ENCODE results near the gene DOCK1.

The DOCK1 gene

GRCh38 chr10:127227027-127227426 is 321.8 kb downstream of the DOCK1 start:
- H3K4me1 ChIP-seq (ENCODE audit: control insufficient read depth, insufficient read depth, low read length) = no peaks in the 10 kb centered on the region
- H3K4me3 ChIP-seq (ENCODE audit: low read length) = no peak overlapping the region
- no peak overlapping the region for H3K27ac ChIP-seq (ENCODE audit: low read depth, low read length)
- H3K36me3 ChIP-seq (ENCODE audit: control insufficient read depth, insufficient read depth, low read length) = no peaks in the 10 kb centered on the region
- H3K27me3 ChIP-seq (ENCODE audit: control insufficient read depth, insufficient read depth, low read length) = no peaks in the 10 kb centered on the region
- H3K9ac ChIP-seq (ENCODE audit: low read length) = no peak overlapping the region

GRCh38 chr10:127227663-127228062 is 322.4 kb downstream of the DOCK1 start:
- H3K9ac ChIP-seq (ENCODE audit: low read length) = no peak overlapping the region
- H3K36me3 ChIP-seq (ENCODE audit: control insufficient read depth, insufficient read depth, low read length) = no peaks in the 10 kb centered on the region
- H3K27me3 ChIP-seq (ENCODE audit: control insufficient read depth, insufficient read depth, low read length) = no peaks in the 10 kb centered on the region
- no peak overlapping the region for H3K27ac ChIP-seq (ENCODE audit: low read depth, low read length)
- no peaks in the 10 kb centered on the region for H3K4me1 ChIP-seq (ENCODE audit: control insufficient read depth, insufficient read depth, low read length)
- no peak overlapping the region for H3K4me3 ChIP-seq (ENCODE audit: low read length)

GRCh38 chr10:127228195-127228787 is 323.1 kb downstream of the DOCK1 start:
- no peak overlapping the region for H3K27ac ChIP-seq (ENCODE audit: low read depth, low read length)
- no peaks in the 10 kb centered on the region for H3K4me1 ChIP-seq (ENCODE audit: control insufficient read depth, insufficient read depth, low read length)
- H3K9ac ChIP-seq (ENCODE audit: low read length) = no peak overlapping the region
- no peaks in the 10 kb centered on the region for H3K36me3 ChIP-seq (ENCODE audit: control insufficient read depth, insufficient read depth, low read length)
- H3K27me3 ChIP-seq (ENCODE audit: control insufficient read depth, insufficient read depth, low read length) = no peaks in the 10 kb centered on the region
- no peak overlapping the region for H3K4me3 ChIP-seq (ENCODE audit: low read length)

- H3K27me3 ChIP-seq (ENCODE audit: control insufficient read depth, insufficient read depth, low read length) = no peaks in the 10 kb centered on the region
- H3K9ac ChIP-seq (ENCODE audit: low read length) = no peak overlapping the region
- no peaks in the 10 kb centered on the region for H3K36me3 ChIP-seq (ENCODE audit: control insufficient read depth, insufficient read depth, low read length)
- no peaks in the 10 kb centered on the region for H3K4me1 ChIP-seq (ENCODE audit: control insufficient read depth, insufficient read depth, low read length)
- H3K27ac ChIP-seq (ENCODE audit: low read depth, low read length) = no peak overlapping the region
- no peak overlapping the region for H3K4me3 ChIP-seq (ENCODE audit: low read length)
These were observed 329.1 kb downstream of the DOCK1 start for GRCh38 chr10:127234306-127234800.

GRCh38 chr10:127236266-127236665 is 331.0 kb downstream of the DOCK1 start:
- no peaks in the 10 kb centered on the region for H3K4me1 ChIP-seq (ENCODE audit: control insufficient read depth, insufficient read depth, low read length)
- no peak overlapping the region for H3K27ac ChIP-seq (ENCODE audit: low read depth, low read length)

GRCh38 chr10:127242914-127243313 is 337.7 kb downstream of the DOCK1 start:
- H3K27ac ChIP-seq (ENCODE audit: low read depth, low read length) = no peak overlapping the region
- no peaks in the 10 kb centered on the region for H3K27me3 ChIP-seq (ENCODE audit: control insufficient read depth, insufficient read depth, low read length)
- H3K4me3 ChIP-seq (ENCODE audit: low read length) = no peak overlapping the region
- no peak overlapping the region for H3K9ac ChIP-seq (ENCODE audit: low read length)
- H3K36me3 ChIP-seq (ENCODE audit: control insufficient read depth, insufficient read depth, low read length) = no peaks in the 10 kb centered on the region
- H3K4me1 ChIP-seq (ENCODE audit: control insufficient read depth, insufficient read depth, low read length) = no peaks in the 10 kb centered on the region

More at GRCh38 chr10:127236266-127236665, 331.0 kb downstream of the DOCK1 start:
- Histone ChIP-seq H3K27me3 (ENCODE audit: control insufficient read depth, insufficient read depth, low read length) (no peaks in the 10 kb centered on the region), H3K4me3 (ENCODE audit: low read length) (no peak overlapping the region), H3K9ac (ENCODE audit: low read length) (no peak overlapping the region), H3K36me3 (ENCODE audit: control insufficient read depth, insufficient read depth, low read length) (no peaks in the 10 kb centered on the region)

- H3K27me3 ChIP-seq (ENCODE audit: control insufficient read depth, insufficient read depth, low read length) = no peaks in the 10 kb centered on the region
- H3K27ac ChIP-seq (ENCODE audit: low read depth, low read length) = no peak overlapping the region
- H3K36me3 ChIP-seq (ENCODE audit: control insufficient read depth, insufficient read depth, low read length) = no peaks in the 10 kb centered on the region
- H3K9ac ChIP-seq (ENCODE audit: low read length) = no peak overlapping the region
- no peak overlapping the region for H3K4me3 ChIP-seq (ENCODE audit: low read length)
- H3K4me1 ChIP-seq (ENCODE audit: control insufficient read depth, insufficient read depth, low read length) = no peaks in the 10 kb centered on the region
These were observed 338.5 kb downstream of the DOCK1 start for GRCh38 chr10:127243490-127244272.

- H3K9ac ChIP-seq (ENCODE audit: low read length) = no peak overlapping the region
- no peaks in the 10 kb centered on the region for H3K36me3 ChIP-seq (ENCODE audit: control insufficient read depth, insufficient read depth, low read length)
- no peaks in the 10 kb centered on the region for H3K4me1 ChIP-seq (ENCODE audit: control insufficient read depth, insufficient read depth, low read length)
- no peak overlapping the region for H3K4me3 ChIP-seq (ENCODE audit: low read length)
- no peak overlapping the region for H3K27ac ChIP-seq (ENCODE audit: low read depth, low read length)
- H3K27me3 ChIP-seq (ENCODE audit: control insufficient read depth, insufficient read depth, low read length) = no peaks in the 10 kb centered on the region
These were observed 340.2 kb downstream of the DOCK1 start for GRCh38 chr10:127245456-127245855.

GRCh38 chr10:127250031-127250430 is 344.8 kb downstream of the DOCK1 start:
- Histone ChIP-seq H3K27ac (ENCODE audit: low read depth, low read length) (no peak overlapping the region), H3K9ac (ENCODE audit: low read length) (no peak overlapping the region), H3K36me3 (ENCODE audit: control insufficient read depth, insufficient read depth, low read length) (peaks cover 4% of the 10 kb centered on the region), H3K4me1 (ENCODE audit: control insufficient read depth, insufficient read depth, low read length) (no peaks in the 10 kb centered on the region), H3K27me3 (ENCODE audit: control insufficient read depth, insufficient read depth, low read length) (no peaks in the 10 kb centered on the region), H3K4me3 (ENCODE audit: low read length) (no peak overlapping the region)

GRCh38 chr10:127252818-127253217 is 347.6 kb downstream of the DOCK1 start:
- no peak overlapping the region for H3K4me3 ChIP-seq (ENCODE audit: low read length)
- H3K27ac ChIP-seq (ENCODE audit: low read depth, low read length) = no peak overlapping the region

GRCh38 chr10:127254276-127254675 is 349.0 kb downstream of the DOCK1 start:
- H3K36me3 ChIP-seq (ENCODE audit: control insufficient read depth, insufficient read depth, low read length) = peaks cover 14% of the 10 kb centered on the region
- H3K27me3 ChIP-seq (ENCODE audit: control insufficient read depth, insufficient read depth, low read length) = no peaks in the 10 kb centered on the region
- no peak overlapping the region for H3K27ac ChIP-seq (ENCODE audit: low read depth, low read length)
- H3K4me1 ChIP-seq (ENCODE audit: control insufficient read depth, insufficient read depth, low read length) = no peaks in the 10 kb centered on the region
- H3K4me3 ChIP-seq (ENCODE audit: low read length) = no peak overlapping the region
- no peak overlapping the region for H3K9ac ChIP-seq (ENCODE audit: low read length)

More at GRCh38 chr10:127252818-127253217, 347.6 kb downstream of the DOCK1 start:
- Histone ChIP-seq H3K4me1 (ENCODE audit: control insufficient read depth, insufficient read depth, low read length) (no peaks in the 10 kb centered on the region), H3K9ac (ENCODE audit: low read length) (no peak overlapping the region), H3K36me3 (ENCODE audit: control insufficient read depth, insufficient read depth, low read length) (peaks cover 8% of the 10 kb centered on the region), H3K27me3 (ENCODE audit: control insufficient read depth, insufficient read depth, low read length) (no peaks in the 10 kb centered on the region)

GRCh38 chr10:127257395-127257794 is 352.2 kb downstream of the DOCK1 start:
- peaks cover 18% of the 10 kb centered on the region for H3K36me3 ChIP-seq (ENCODE audit: control insufficient read depth, insufficient read depth, low read length)
- H3K4me3 ChIP-seq (ENCODE audit: low read length) = no peak overlapping the region
- no peak overlapping the region for H3K27ac ChIP-seq (ENCODE audit: low read depth, low read length)
- no peaks in the 10 kb centered on the region for H3K4me1 ChIP-seq (ENCODE audit: control insufficient read depth, insufficient read depth, low read length)
- no peak overlapping the region for H3K9ac ChIP-seq (ENCODE audit: low read length)
- no peaks in the 10 kb centered on the region for H3K27me3 ChIP-seq (ENCODE audit: control insufficient read depth, insufficient read depth, low read length)

- H3K27ac ChIP-seq (ENCODE audit: low read depth, low read length) = no peak overlapping the region
- peaks cover 14% of the 10 kb centered on the region for H3K36me3 ChIP-seq (ENCODE audit: control insufficient read depth, insufficient read depth, low read length)
- no peak overlapping the region for H3K9ac ChIP-seq (ENCODE audit: low read length)
- no peaks in the 10 kb centered on the region for H3K4me1 ChIP-seq (ENCODE audit: control insufficient read depth, insufficient read depth, low read length)
- H3K4me3 ChIP-seq (ENCODE audit: low read length) = no peak overlapping the region
- H3K27me3 ChIP-seq (ENCODE audit: control insufficient read depth, insufficient read depth, low read length) = no peaks in the 10 kb centered on the region
These were observed 354.1 kb downstream of the DOCK1 start for GRCh38 chr10:127259347-127259746.
